Limb (tissue), 2 donors: Measurements from ENCODE around the gene UFD1.

Experiments used
- DNase-seq, 2 donors: peaks; one replicate each; pipeline ENCODE4 v3.0.0-alpha.2; 2016; ENCODE audit errors: extremely low spot score in 2 of 2

The UFD1 gene

DNA sequence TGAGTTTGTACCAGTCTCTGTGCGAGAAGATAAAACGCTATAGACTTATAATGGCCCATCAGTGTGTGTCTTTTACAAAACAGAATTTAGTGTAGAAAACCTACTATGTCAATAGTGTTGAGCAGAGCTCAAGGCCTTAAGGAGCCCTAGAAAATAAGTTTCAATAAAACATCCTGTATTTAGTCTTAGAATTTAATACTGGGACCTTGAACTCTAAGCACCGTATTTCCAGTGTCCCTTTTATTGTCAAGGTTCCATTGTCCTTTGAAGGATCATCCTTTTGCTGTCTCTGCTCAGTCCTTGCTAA lies 17.3 kb upstream of the UFD1 start:
- no peak for DNase-seq

DNA sequence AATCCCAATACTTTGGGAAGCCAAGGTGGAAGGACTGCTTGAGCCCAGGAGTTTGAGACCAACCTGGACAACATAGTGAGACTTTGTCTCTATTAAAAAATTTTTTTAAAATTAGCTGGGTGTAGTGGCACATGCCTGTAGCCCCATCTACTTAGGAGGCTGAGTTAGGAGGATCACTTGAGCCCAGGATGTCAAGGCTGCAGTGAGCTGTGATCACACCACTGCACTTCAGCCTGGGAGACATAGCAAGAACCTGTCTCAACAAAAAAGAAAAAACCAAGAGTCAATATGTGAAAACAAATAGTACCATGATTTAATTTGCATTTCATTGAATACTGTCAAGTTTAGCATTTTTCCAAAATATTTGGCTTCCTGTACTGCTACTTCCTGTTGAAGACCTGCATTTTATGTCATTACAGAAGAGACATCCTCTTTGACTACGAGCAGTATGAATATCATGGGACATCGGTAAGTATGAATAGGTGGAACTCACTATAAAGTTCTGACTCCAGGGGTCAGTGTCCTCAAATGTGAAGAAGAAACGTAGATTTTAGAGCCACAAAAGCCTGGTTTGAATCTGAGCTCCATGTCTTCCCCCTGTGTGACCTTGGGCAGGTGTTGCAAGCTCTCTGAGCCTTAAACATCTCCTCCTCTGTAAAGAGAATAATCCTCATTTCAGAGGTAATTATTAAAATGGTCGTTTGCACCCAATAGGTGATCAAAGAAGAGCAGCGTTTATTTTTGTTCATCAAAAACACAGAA lies 16.8 kb upstream of the UFD1 start:
- DNase-seq, result no peak

DNA sequence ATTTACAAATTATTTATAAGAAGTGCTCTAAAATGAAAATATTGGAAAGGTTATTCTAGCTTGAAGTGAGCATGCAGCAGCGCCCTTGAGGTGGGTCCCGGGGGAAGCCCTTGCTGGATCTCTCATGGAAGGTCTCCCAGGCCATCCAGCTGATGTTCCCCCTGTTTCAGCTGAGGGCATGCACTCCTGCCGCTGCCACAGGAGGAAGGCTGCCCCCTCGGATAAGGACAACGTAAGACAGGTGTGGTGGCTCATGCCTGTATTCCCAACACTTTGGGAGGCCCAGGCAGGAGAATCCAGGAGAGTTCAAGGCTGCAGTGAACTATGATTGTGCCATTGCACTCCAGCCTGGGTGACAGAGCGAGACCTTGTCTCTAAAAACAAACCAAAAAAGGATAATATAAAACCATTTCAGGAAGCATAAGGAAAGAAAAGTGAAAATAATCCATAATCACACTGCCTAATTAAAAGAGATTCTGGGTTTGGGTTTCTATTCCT lies 15.7 kb upstream of the UFD1 start:
- no peak for DNase-seq

DNA sequence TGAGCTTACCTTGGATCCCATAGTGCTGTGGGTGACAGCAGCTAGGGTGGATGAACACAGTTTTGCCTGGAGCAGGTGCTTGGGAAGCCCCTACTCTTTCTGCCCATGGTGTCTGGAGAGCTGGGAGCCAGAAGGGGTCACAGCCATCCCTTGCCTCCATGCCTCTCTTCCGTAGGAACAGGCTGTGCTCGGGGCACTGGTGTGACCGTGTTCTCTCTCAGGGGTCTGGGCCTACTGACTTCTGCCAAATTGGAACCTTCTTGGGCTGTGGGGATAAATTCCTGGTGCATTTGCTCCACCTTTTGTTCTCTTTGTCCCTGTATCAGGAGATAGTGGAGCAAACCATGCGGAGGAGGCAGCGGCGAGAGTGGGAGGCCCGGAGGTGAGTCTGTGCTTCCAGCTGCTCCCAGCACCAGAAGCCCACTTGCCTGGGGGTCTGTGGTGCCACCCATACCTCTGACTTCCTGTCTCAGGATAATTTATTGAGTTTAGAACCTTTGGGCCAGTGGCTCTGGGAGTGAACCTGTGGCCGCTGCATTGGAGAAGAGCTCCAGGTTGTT lies 15.1 kb upstream of the UFD1 start:
- DNase-seq, result no peak

DNA sequence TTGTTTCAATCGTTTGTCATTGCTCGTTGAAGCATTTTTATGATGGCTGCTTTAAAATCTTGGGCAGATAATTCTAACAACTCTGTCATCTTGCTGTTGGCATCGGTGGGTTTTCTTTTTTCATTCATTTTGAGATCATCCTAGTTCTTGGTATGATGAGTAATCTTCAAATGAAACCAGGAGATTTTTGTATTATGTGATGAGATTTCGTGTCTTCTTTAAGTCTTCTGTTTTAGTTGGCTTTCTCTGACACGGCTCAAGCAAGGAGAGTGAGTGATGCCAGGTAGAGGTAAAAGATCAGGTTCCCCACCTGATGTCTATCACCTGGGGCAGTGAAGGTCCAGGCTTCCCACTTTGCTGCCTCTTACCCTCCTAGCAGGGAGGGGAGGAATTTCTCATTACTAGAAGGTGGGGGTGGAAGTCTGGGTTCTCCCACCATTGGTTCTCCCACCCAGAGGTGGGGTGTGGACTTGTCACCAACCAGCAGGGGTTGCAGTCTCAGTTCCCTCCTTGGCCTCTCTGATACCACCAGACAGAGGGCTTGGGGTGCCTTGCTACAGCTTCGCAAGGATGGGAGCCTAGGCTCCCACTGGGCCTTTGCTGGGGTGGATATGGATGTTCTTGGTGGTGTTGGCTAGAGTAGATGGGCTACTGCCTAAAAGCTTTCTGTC lies 13.6 kb upstream of the UFD1 start:
- no peak for DNase-seq

DNA sequence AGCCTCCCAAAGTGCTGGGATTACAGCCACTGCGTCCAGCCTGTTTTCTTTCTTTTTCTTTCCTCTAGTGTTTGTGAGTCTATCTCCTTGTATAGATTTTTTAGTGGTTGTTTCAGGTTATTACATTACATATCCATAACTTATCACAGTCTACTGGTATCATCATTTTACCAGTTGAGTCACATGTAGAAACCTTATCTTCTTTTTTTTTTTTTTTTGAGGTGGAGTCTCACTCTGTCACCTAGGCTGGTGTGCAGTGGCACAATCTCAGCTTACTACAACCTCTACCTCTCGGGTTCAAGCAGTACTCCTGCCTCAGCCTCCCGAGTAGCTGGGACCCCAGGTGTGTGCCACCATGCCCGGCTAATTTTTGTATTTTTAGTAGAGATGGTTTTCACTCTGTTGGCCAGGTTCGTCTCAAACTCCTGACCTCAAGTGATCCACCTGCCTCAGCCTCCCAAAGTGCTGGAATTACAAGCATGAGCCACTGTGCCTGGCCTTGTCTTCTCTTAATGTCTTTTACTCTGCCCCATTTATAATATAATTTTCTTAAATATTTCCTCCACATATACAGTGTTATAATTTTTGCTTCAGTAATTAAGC lies 11.7 kb upstream of the UFD1 start:
- no peak for DNase-seq

DNA sequence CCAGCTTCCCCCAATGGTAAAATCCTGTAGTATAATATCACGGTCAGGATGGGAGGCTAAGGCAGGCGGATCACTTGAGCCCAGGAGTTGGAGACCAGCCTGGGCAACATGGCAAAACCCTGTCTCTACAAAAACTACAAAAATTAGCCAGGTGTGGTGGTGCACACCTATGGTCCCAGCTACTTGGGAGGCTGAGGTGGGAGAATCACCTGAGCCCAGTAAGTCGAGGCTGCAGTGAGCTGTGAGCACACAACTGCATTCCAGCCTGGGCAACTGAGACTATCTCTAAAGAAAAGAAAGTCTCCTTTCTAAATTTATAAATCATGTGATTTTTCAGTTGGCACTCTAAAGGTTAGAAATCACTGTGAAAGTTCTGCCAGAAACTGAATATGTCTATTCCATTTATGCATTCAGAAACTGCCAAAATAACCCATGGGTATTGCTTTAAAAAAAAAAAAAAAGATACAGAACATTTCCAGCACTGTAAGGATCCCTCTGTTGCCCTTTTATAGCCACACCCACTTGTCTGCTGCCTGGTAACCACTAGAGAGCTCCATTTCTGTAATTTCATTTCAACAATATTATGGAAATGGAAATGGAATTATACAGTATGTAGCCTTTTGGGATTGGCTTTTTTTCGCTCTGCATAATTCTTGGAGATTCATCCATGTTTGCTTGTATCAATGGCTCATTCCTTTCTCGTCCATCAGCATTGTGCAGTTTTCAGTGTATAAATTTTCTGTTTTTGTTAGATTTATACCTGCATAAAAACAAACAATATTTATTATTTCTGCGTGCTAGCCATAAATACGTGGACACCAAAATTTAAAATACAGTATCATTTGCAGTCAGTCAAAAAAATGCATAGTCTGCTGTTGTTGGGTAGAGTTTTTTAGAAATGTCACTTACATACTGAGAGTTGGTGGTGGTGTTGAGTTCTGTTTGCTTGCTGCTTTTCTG lies 10.2 kb upstream of the UFD1 start:
- peak in 1 of 2 donors; percentile 7 for DNase-seq

DNA sequence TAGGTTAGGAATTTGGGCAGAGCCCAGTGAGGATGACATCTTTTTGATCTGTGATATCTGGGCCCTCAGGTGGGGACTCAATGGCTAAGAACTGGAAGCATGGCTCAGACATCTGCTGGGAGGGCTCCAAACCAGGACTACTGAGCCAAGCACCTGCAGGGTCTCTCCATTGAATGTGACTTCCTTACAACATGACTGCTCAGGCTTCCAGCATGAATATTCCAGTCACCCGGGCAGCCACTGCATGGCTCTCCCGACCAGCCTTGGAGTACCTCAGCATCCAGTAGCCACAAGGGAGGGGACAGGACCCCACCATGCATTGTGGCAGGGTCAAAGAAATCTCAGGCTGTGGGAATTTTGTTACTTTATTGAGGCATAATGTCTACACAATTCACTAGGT lies 9.3 kb upstream of the UFD1 start:
- no peak for DNase-seq

DNA sequence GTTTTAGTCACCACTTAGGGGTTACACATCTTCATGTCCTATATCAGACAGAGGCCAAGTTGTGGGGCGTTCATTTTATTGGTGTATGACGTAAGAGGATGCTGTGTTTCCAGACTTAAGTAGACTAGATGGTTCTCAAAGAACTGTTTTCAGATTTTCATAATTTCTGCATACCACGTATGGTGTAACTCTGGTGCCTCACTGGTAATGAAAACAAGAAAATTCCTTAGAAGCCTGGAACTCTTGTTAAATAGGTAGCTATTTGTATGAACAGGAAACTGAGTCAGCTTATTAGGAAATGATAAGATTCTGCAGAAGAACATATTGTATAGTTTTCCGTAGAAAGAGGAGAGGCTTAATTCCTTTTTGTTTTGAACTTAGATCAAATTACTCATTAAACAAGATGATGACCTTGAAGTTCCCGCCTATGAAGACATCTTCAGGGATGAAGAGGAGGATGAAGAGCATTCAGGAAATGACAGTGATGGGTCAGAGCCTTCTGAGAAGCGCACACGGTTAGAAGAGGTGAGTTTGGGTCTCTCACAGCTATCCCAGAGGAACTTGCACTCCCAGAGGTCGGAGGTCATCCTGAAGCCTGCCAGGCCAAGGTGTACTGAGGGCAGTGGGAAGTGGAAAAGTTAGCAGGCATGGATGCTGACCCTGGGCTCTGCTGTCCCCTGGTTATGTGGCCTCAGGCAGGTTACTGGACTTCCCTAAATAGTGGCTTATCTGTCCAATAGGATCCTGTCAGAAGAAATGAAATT lies 4.7 kb upstream of the UFD1 start:
- DNase-seq, result no peak

DNA sequence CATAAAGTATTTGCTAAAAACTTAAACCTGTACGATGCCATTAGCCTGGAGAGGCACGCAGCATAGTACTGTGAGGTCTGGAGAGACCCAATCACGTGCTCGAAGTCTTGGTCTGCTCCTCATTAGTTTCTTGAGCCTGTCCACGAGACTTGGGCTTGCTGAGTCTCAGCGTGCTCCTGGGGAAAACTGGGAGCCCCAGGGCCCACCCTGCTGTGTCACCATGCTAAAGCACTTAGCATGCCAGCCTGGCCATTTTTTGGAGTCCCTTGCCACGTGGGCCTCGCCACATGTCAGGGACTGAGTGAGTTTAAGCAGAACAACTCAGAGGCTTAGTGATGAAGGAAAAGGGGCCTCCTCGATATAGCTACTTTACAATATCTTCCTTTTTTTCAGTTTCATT lies 3.3 kb upstream of the UFD1 start:
- no peak for DNase-seq

DNA sequence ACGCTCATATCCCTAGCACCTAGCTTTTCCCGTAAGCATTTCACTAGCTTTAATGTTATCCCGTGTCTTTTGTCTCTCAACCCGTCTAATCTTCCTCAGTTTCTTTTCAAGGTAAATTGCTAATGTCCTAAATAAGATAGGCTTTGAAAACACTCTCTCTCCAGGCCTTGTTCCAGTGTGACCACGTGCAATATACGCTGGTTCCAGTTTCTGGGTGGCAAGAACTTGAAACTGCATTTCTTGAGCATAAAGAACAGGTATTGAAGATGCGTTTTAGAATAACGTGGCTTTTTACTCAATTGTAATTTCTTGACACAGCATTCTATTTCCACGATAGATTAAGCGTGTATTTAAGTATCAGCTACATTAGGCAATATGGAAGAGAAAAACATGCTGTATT lies 1.8 kb upstream of the UFD1 start:
- DNase-seq, result no peak

DNA sequence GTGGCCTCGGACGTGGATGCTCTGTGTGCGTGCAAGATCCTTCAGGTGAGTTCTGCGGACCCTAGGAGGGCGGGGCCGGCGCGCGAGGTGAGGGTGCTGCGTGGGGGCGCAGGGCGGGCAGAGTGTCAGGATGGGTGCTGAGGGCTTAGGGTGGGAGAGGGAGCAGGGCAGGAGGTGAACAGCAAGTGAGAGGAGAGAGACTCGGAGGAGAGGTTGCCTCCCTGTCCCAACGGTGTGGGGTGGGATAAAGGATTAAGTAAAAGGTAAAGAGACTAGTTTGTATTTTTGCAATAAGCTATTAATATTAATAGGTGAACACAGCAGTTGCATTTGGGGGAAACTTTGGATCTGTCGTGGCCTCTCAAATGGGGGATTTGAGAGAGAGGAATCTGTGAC lies 1.2 kb upstream of the UFD1 start:
- no peak for DNase-seq

DNA sequence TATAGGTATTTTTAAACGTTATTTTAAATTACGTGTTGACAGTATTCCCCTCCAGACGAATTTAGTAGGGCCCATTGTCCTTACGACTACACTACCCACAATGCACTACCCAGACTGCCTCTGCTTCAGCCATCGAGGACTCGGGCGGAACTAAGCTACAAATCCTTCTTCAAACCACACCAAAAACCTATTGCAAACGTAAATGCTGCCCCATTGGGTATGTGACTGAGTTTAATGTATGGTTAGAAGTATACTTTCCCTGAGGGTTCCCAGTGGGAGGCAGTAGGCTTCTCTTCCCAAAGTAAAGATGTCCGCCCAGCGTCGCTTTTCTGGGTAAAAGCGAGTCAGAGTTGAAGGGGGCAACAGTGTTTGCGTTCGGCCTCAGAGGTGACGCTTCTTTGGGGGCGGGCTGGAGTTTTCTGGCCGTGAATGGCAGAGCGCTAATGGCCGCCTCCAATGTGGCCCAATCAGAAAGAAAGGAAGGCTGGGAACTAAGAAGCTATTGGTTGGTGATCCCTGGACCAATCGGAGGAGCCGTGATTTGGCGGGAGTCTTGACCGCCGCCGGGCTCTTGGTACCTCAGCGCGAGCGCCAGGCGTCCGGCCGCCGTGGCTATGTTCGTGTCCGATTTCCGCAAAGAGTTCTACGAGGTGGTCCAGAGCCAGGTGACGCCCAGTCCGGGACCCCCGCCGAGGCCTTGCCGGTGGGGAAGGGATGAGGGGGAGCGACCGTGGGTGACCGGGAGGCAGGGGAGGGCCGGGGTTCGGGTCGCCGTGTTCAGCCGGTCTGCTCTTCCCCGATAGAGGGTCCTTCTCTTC lies 571 bp upstream of the UFD1 start, which contains the start of gene CDC45:
CDC45 (plus strand) TSS at position 566 of the 818 bp plus-strand sequence; CDS start at position 615, 49 bp downstream.
- peak; percentile 96 to 99 for DNase-seq

DNA sequence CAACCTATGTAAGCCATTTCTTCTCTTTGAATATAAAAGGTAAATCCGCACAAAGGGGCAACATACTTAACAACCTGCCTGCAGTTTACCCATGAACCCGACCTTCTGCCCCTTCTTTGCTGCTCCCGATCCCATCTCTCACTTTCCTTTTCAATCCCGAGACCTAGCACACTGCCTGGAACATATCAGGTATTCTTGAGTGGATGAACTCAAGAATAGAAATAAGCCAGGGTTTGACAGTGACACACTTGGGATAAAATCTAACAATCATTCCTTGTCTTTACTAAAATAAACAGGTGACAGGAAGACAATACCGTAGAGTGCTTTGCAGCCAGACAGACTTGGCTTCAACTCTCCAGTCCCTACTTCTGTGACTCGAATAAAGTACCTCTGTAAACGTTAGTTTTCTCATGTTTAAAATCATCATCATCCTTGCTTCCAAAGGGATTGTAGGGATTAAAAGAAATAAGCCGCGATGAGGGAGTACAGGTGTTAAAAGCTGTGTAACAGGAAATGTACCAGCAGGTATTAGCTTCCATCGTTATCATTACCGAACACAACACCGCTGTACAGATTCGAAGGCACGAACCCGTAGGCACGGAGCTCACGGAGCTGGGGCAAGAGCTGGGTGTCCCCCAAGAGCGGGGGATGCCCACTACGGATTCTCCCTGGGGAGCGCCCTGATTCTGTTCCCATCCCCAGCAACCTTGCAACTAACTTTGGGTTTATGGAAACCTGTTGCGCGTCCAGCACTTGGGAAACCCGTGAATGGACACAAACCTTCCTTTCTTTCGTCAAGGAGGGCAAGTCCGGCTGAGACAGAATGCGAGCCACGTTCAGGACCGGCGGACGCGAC lies 720 bp downstream of the UFD1 start:
- no peak for DNase-seq

DNA sequence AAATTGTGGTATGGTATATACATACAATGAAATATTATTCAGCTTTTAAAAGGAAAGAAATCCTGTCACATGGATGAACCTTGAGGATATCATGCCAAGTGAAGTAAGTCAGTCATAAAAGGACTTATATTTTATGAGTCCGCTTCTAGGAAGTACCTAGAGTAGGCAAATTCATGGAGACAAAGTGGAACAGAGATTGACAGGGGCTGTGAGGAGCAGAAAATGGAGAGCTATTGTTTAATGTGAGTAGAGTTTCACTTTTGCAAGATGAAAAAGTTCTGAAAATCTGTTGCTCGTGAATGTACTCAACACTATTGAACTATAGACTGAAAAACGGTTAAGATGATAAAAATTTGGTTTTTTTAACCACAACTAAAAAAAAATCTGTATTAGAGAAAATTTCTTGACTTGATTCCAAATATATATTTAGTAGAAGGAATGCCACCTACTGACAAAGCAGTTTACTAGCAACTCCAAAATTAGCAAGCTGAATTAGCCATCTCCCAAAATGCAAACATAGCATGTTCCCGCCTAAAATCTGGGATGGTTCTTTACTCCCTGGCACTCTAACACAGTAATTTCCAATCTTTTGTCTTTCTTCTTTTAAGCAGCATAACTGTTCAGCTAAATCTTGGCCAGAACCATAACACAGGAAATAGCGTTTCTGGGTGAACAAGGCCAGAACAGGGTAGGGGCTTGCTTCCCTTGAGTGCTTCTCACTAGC lies 1.5 kb downstream of the UFD1 start:
- peak in 1 of 2 donors; percentile 47 for DNase-seq

DNA sequence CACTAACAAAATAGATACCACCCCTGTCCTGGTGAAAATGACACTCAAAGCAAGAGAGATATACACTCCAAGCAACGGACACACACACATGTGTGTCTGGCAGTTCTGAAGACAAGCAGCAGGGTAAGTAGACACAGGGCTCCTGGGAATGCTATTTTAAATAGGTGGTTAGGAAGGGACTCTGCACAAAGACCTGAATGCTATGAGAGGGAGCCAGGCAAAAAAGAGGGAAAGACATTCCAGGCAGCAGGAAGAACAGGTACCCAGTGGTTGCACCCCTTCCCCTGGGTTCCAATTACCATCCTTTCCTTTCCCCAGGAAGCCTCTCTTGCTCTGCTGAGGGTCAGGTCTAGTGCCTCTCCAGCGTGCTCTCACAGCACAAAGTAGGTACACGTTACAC lies 3.0 kb downstream of the UFD1 start:
- DNase-seq, result no peak

DNA sequence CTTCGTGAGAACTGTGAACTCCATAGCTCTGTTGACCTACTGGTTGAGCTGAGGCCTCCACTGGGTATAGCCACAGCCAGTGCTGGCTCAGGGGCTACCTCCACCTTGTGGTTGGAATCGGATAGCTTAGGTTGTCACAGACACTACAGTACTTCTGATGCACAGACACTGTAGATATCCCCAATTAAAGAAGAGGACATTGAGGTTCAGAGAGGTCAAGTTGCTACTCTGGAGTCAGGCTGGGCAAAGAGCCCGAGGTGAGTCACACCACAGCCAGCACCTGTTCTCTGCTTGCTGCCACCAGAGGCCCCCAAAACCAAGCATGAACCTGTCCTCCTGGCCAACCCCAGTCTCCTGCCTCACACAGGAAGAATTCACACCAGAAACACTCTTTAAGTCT lies 5.4 kb downstream of the UFD1 start:
- no peak for DNase-seq

DNA sequence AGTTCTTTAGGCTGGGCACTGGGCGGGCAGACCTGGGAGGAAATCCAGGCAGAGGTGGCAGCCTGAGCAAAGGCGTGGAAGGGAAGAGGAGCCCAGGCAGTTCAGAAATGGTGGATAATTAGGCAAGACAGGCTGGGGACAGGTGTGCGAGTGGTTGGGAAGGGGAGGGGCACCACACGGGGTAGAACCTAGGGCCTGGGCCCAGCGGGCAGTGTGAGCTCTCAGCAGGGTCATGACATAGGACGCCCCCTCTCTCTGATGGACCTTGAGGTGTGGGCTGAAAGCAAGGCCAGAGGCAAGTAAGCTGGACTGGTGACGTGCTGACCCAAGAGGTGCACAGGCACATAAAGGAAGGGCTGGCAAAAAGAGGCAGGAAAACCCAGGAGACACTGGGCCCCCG lies 6.8 kb downstream of the UFD1 start:
- DNase-seq, result no peak
